Suprapubic skin (tissue), 3 donors: ENCODE results near the gene GNAI3.

Experiments
- POLR2AphosphoS5 ChIP-seq, 3 donors: sonication (generic); formaldehyde crosslinking; IDR thresholded peaks; one replicate each; pipeline ENCODE4 v1.6.1; 2017; ENCODE audit warnings: antibody characterized with exemption in 3 of 3
- TF ChIP-seq, protein P1 (sequence below), 2 donors: fragments of 200-600 bp in 1 of 2; fragments of 450-650 bp in 1 of 2; sonication (generic) in 1 of 2; IDR thresholded peaks; one replicate each; pipeline ENCODE4 v1.5.1; 2016 to 2019; ENCODE audit warnings: antibody characterized with exemption in 2 of 2, mild to moderate bottlenecking in 1 of 2, moderate library complexity in 1 of 2

DNA sequence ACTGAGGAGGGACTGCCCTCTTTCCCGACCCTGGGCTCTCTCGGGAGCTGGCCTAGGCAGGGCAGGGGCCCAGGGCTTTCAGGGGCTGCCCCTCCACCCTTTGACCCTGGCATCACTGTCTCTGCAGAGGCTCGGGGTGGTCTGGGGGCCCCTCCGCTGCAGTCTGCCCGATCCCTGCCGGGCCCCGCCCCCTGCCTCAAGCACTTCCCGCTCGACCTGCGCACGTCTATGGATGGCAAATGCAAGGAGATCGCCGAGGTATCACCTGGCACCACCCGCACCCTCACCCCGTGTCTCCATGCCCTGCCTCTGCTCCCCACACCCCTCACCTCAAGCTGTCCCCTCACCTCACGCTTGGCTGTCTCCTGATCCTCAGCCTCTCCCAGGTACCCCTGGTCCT lies 76.8 kb downstream of the GNAI3 start:
- TF ChIP-seq, protein P1, sequence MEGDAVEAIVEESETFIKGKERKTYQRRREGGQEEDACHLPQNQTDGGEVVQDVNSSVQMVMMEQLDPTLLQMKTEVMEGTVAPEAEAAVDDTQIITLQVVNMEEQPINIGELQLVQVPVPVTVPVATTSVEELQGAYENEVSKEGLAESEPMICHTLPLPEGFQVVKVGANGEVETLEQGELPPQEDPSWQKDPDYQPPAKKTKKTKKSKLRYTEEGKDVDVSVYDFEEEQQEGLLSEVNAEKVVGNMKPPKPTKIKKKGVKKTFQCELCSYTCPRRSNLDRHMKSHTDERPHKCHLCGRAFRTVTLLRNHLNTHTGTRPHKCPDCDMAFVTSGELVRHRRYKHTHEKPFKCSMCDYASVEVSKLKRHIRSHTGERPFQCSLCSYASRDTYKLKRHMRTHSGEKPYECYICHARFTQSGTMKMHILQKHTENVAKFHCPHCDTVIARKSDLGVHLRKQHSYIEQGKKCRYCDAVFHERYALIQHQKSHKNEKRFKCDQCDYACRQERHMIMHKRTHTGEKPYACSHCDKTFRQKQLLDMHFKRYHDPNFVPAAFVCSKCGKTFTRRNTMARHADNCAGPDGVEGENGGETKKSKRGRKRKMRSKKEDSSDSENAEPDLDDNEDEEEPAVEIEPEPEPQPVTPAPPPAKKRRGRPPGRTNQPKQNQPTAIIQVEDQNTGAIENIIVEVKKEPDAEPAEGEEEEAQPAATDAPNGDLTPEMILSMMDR (IDR thresholded peaks at IDR 0.05): no peak
- TF ChIP-seq POLR2AphosphoS5 (IDR thresholded peaks at IDR 0.05): no peak
